ENCODE results near the gene PLAAT2. TPM values are rescaled to one million over a fixed set of nuclear protein-coding genes. Genes with fewer than 3 reads are reported as not detected.

Gene PLAAT2
- total and polyA plus RNA-seq, 2 of the 13 experiments (the other 11 are each of a cell fraction or from before 2014, with no cell fraction given), result 0.22 TPM; not detected in 1

DNA sequence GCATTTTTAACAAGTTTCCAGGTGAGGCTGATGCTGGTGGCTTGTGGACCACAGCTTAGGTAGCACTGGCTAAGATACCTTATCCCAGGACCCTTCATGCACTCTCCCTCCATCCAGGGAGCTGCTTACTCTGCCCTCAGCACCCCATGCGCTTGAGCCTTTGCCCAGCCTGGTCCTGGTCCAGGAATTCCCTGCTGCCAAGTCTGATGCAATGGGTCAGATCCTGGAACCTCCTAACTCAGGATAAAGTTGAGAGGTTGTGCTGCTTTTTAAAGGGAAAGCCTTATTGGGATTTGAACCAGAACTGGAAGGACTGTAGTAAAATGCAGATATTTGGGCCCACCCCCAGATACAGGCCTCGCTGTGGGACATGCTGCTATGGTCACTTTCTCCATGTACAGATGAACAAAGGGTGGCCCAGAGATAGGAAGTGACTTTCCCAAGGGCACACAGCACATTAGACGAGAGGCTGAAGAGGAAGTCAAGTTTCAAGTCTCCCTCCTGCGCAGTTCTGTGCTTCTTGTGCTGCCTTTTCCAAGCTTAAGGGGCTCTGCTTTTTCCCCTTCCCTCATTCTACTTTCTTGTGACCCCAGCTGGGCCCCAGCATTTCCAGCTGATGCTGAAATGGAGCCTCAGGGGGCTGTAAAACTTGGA, 58.1 kb downstream of the PLAAT2 start (continued):
- no peak for TF ChIP-seq TOE1 (CRISPR knock-in tag; IDR thresholded peaks at IDR 0.05)
- TF ChIP-seq PRPF4 (IDR thresholded peaks at IDR 0.05; ENCODE audit: low read depth, low read length, poor library complexity, severe bottlenecking), result no peak
- TF ChIP-seq ZNF614 (CRISPR knock-in tag; IDR thresholded peaks at IDR 0.05; ENCODE audit: borderline replicate concordance), result no peak
- no peak for TF ChIP-seq ZNF224 (CRISPR knock-in tag; IDR thresholded peaks at IDR 0.05)
- no peak for TF ChIP-seq MIXL1 (CRISPR knock-in tag; IDR thresholded peaks at IDR 0.05)
- no peak for TF ChIP-seq TOPORS (CRISPR knock-in tag; IDR thresholded peaks at IDR 0.05)

DNA sequence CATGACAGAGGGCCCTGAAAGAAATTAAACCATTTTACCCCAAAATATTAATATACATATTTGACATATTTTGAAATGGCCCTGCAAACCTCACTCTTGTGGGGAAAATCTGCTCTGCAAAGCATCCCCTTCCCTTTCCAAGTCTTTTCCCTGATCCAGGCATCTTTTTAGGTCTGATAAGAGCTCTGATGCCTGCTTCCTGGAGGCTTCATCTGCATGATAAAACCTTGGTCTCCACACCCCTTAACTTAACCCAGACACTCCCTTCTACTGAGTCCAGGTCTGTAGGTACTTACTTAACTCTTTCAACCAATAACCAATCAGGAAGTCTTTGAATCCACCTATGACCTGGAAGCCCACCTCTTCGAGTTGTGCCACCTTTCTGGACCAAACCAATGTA, 59.1 kb downstream of the PLAAT2 start:
- DNase-seq (ENCODE audit: low spot score), result no peak
- CTCF ChIA-PET (ENCODE audit: low intra/inter-chr PET ratio, low total read pairs), result no interaction called here
- no peak for FAIRE-seq

More for the DNA sequence above, 59.1 kb downstream of the PLAAT2 start:
- no peak overlapping the region for H3K9ac ChIP-seq (ENCODE audit: insufficient read depth, low read depth, low read length)
- no peak overlapping the region for H3K4me3 ChIP-seq (replicated peaks in 1 of 3; ENCODE audit: insufficient read depth in 1 of 3, low read depth in 2 of 3, low read length in 3 of 3)
- H3K27me3 ChIP-seq (ENCODE audit: control insufficient read depth in 1 of 2, insufficient read depth in 2 of 2, low read length in 2 of 2), result peaks cover 2 to 19% of the 10 kb centered on the region in 2 experiments; a peak in 3 of 5 replicates
- WGBS (ENCODE audit: low lambda C conversion rate), result 0% methylated on average over 1 of the region's 1 CpG
- in situ Hi-C loops (cut with HindIII; ENCODE audit: extremely low pct_ligation_motif_present, low pct_unique_long_range_greater_than_20kb), result no loop called here
- H2AFZ ChIP-seq (ENCODE audit: low read length), result no peak overlapping the region
- H3K4me1 ChIP-seq (ENCODE audit: insufficient read depth, low read length), result no peaks in the 10 kb centered on the region
- no peak overlapping the region for H3K4me2 ChIP-seq (ENCODE audit: low read depth, low read length)
- H4K20me1 ChIP-seq (ENCODE audit: insufficient read depth, low read length), result no peaks in the 10 kb centered on the region
- H3K27ac ChIP-seq (ENCODE audit: extremely low read length, insufficient read depth, low read length), result no peak overlapping the region
- TF ChIP-seq KDM6A (CRISPR knock-in tag; IDR thresholded peaks at IDR 0.05; ENCODE audit: low read depth) (no peak), ZFP36 (IDR thresholded peaks at IDR 0.05; ENCODE audit: borderline replicate concordance, low read depth, low read length, partially characterized antibody) (no peak), ZFYVE20 (CRISPR knock-in tag; IDR thresholded peaks at IDR 0.05; ENCODE audit: borderline replicate concordance, low read depth) (no peak), CHCHD3 (CRISPR knock-in tag; IDR thresholded peaks at IDR 0.05) (no peak), THRA (CRISPR knock-in tag; IDR thresholded peaks at IDR 0.05; ENCODE audit: borderline replicate concordance) (no peak), ZNF788 (CRISPR knock-in tag; IDR thresholded peaks at IDR 0.05; ENCODE audit: borderline replicate concordance) (no peak), ZNF343 (CRISPR knock-in tag; IDR thresholded peaks at IDR 0.05) (no peak), PRDM15 (CRISPR knock-in tag; IDR thresholded peaks at IDR 0.05) (no peak)
- TF ChIP-seq, protein P1, sequence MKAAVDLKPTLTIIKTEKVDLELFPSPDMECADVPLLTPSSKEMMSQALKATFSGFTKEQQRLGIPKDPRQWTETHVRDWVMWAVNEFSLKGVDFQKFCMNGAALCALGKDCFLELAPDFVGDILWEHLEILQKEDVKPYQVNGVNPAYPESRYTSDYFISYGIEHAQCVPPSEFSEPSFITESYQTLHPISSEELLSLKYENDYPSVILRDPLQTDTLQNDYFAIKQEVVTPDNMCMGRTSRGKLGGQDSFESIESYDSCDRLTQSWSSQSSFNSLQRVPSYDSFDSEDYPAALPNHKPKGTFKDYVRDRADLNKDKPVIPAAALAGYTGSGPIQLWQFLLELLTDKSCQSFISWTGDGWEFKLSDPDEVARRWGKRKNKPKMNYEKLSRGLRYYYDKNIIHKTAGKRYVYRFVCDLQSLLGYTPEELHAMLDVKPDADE (CRISPR knock-in tag; IDR thresholded peaks at IDR 0.05), result no peak
- no TSS peak for BruUV-seq (replicated peaks)
- POLR2A ChIA-PET, result no interaction called here
- H3K79me2 ChIP-seq (ENCODE audit: insufficient read depth, low read length), result no peaks in the 10 kb centered on the region
- H3K36me3 ChIP-seq (replicated peaks in 1 of 2; ENCODE audit: control insufficient read depth in 1 of 2, insufficient read depth in 2 of 2, low read length in 2 of 2), result no peaks in the 10 kb centered on the region
- peaks cover 11% of the 10 kb centered on the region; the same call in 1 of the 2 replicates for H3K9me3 ChIP-seq (ENCODE audit: low read length)
- intact Hi-C loops (cut with micrococcal nuclease; ENCODE audit: unreplicated experiment), result no loop called here
- ATAC-seq, result no peak
